Smooth muscle cell (in vitro differentiated cells): ENCODE results near the gene MAP3K4. TPM values are rescaled to one million over a fixed set of nuclear protein-coding genes. Genes with fewer than 3 reads are reported as not detected.
A peak's percentile ranks its signal among the peaks of the same experiment; 100 is the strongest.
"Not testable (repeated sequence)": the region's sequence is repeated elsewhere in the genome, so short reads cannot be mapped to it uniquely, and the experiment has no call there.

Experiments used
- DNase-seq: peaks from one replicate; lab custom pipeline; 2025; ENCODE audit not compliant: unreplicated experiment; lab: John Stamatoyannopoulos, UW
- H2AFZ ChIP-seq: fragments of 200-600 bp; sonication (generic); 2 replicates; pipeline ENCODE4 v1.6.0; 2016; ENCODE audit warnings: antibody characterized with exemption, low read depth, mild to moderate bottlenecking
- H3F3A ChIP-seq: fragments of 200-600 bp; sonication (generic); 2 replicates; pipeline ENCODE4 v1.6.0; 2017; ENCODE audit warnings: antibody characterized with exemption, low read depth
- H3K27ac ChIP-seq: fragments of 200-600 bp; sonication (generic); 2 replicates; pipeline ENCODE4 v1.5.1; 2016; ENCODE audit warnings: low read depth, mild to moderate bottlenecking
- H3K27me3 ChIP-seq: fragments of 200-600 bp; sonication (generic); 2 replicates; pipeline ENCODE4 v1.6.1; 2016; ENCODE audit warnings: low read depth, mild to moderate bottlenecking
- H3K36me3 ChIP-seq: fragments of 200-600 bp; sonication (generic); 2 replicates; pipeline ENCODE4 v1.5.1; 2016; ENCODE audit warnings: low read depth
- H3K4me1 ChIP-seq: fragments of 200-600 bp; sonication (generic); 2 replicates; pipeline ENCODE4 v1.5.1; 2016; ENCODE audit warnings: low read depth
- H3K4me2 ChIP-seq: fragments of 200-600 bp; sonication (generic); 2 replicates; pipeline ENCODE4 v1.6.0; 2016; ENCODE audit warnings: mild to moderate bottlenecking
- H3K4me3 ChIP-seq: fragments of 200-600 bp; sonication (generic); 2 replicates; pipeline ENCODE4 v1.5.1; 2016; ENCODE audit warnings: mild to moderate bottlenecking
- H3K79me2 ChIP-seq: fragments of 200-600 bp; sonication (generic); 2 replicates; pipeline ENCODE4 v1.6.0; 2016; ENCODE audit warnings: low read depth, mild to moderate bottlenecking
- H3K9ac ChIP-seq: fragments of 200-600 bp; sonication (generic); 2 replicates; pipeline ENCODE4 v1.6.0; 2016; ENCODE audit warnings: low read depth
- H3K9me3 ChIP-seq: fragments of 200-600 bp; sonication (generic); replicated peaks from 2 replicates; pipeline ENCODE4 v1.5.1; 2016; ENCODE audit warnings: low read depth
- H4K20me1 ChIP-seq: fragments of 200-600 bp; sonication (generic); 2 replicates; pipeline ENCODE4 v1.6.0; 2016; ENCODE audit warnings: low read depth
- WGBS: methylation state at CpG from one replicate; pipeline ENCODE4 v1.1.7; 2016; ENCODE audit warnings: low lambda C conversion rate; 5-methylcytosine and 5-hydroxymethylcytosine counted together
- polyA plus RNA-seq: library from polyadenylated mRNA; unstranded; fragments of >200 nt; fragmentation: Nextera tagmentation; extraction: Ambion mirVana; gene quantifications from 2 replicates; pipeline ENCODE4 v1.2.1, GENCODE V29; 2016
- total RNA-seq: library from RNA; depleted of rRNA; stranded (reverse); fragments of >200 nt; gene quantifications from 2 replicates; pipeline ENCODE4 v1.2.3, GENCODE V29; 2014
- TF ChIP-seq, protein P1 (sequence below): fragments of 200-600 bp; sonication (generic); IDR thresholded peaks from 2 replicates; pipeline ENCODE4 v1.5.1; 2017; ENCODE audit warnings: borderline replicate concordance, mild to moderate bottlenecking, antibody characterized with exemption; ENCODE audit not compliant: insufficient read depth, poor library complexity, severe bottlenecking

Gene MAP3K4
- total and polyA plus RNA-seq, 2 experiments from 2014 or later = 14.3 to 29.5 TPM

- peak overlapping the region; percentile 95 for H3K27ac ChIP-seq
- peak overlapping the region; percentile 65 for H3K4me2 ChIP-seq
- H3K36me3 ChIP-seq = no peaks in the 10 kb centered on the region
- H4K20me1 ChIP-seq = no peaks in the 10 kb centered on the region
- H3K4me3 ChIP-seq = no peak overlapping the region
- DNase-seq = no peak
- H3K9me3 ChIP-seq = no peaks in the 10 kb centered on the region
- no peaks in the 10 kb centered on the region for H3K79me2 ChIP-seq
- WGBS = 31% methylated on average over 1 of the region's 1 CpG
- H3K9ac ChIP-seq = no peak overlapping the region
- H3K4me1 ChIP-seq = peaks cover 11% of the 10 kb centered on the region
- H2AFZ ChIP-seq = no peak overlapping the region
- peaks cover 15% of the 10 kb centered on the region for H3F3A ChIP-seq
- TF ChIP-seq, protein P1, sequence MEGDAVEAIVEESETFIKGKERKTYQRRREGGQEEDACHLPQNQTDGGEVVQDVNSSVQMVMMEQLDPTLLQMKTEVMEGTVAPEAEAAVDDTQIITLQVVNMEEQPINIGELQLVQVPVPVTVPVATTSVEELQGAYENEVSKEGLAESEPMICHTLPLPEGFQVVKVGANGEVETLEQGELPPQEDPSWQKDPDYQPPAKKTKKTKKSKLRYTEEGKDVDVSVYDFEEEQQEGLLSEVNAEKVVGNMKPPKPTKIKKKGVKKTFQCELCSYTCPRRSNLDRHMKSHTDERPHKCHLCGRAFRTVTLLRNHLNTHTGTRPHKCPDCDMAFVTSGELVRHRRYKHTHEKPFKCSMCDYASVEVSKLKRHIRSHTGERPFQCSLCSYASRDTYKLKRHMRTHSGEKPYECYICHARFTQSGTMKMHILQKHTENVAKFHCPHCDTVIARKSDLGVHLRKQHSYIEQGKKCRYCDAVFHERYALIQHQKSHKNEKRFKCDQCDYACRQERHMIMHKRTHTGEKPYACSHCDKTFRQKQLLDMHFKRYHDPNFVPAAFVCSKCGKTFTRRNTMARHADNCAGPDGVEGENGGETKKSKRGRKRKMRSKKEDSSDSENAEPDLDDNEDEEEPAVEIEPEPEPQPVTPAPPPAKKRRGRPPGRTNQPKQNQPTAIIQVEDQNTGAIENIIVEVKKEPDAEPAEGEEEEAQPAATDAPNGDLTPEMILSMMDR = no peak
- H3K27me3 ChIP-seq = no peaks in the 10 kb centered on the region
Observed at GRCh38 chr6:160975162-160975561, 16.4 kb upstream of the MAP3K4 start.

GRCh38 chr6:160975961-160976360 lies 15.6 kb upstream of the MAP3K4 start:
- not testable (repeated sequence) for H2AFZ ChIP-seq, H3K27ac ChIP-seq, H3K4me2 ChIP-seq, H3K27me3 ChIP-seq, H3K9me3 ChIP-seq, H3K9ac ChIP-seq, DNase-seq, H3K36me3 ChIP-seq, H3K4me3 ChIP-seq, H4K20me1 ChIP-seq, H3K79me2 ChIP-seq
- H3F3A ChIP-seq = peaks cover 15% of the 10 kb centered on the region
- 87% methylated on average over 4 of the region's 4 CpGs for WGBS
- H3K4me1 ChIP-seq = peaks cover 11% of the 10 kb centered on the region

GRCh38 chr6:160978141-160978901 lies 13.2 kb upstream of the MAP3K4 start:
- Histone ChIP-seq H3K27me3 (no peaks in the 10 kb centered on the region), H3K9ac (peak overlapping the region; percentile 73), H4K20me1 (no peaks in the 10 kb centered on the region), H3K4me3 (no peak overlapping the region), H3K36me3 (no peaks in the 10 kb centered on the region), H3K27ac (peak overlapping the region; percentile 92), H3K9me3 (no peaks in the 10 kb centered on the region), H3F3A (peaks cover 8% of the 10 kb centered on the region), H3K4me1 (peaks cover 6% of the 10 kb centered on the region), H3K79me2 (no peaks in the 10 kb centered on the region), H3K4me2 (peak overlapping the region; percentile 72), H2AFZ (no peak overlapping the region)
- no peak for DNase-seq
- WGBS = 66% methylated on average over 4 of the region's 4 CpGs
- TF ChIP-seq, protein P1 = no peak

- Histone ChIP-seq H3K79me2 (no peaks in the 10 kb centered on the region), H3K4me1 (no peaks in the 10 kb centered on the region), H4K20me1 (no peaks in the 10 kb centered on the region), H2AFZ (no peak overlapping the region), H3F3A (peaks cover 8% of the 10 kb centered on the region), H3K9me3 (no peaks in the 10 kb centered on the region), H3K27me3 (no peaks in the 10 kb centered on the region), H3K27ac (peak overlapping the region; percentile 92), H3K9ac (peak overlapping the region; percentile 73), H3K36me3 (no peaks in the 10 kb centered on the region), H3K4me3 (no peak overlapping the region), H3K4me2 (peak overlapping the region; percentile 72)
- WGBS = 22% methylated on average over 8 of the region's 8 CpGs
- TF ChIP-seq, protein P1 = peak; percentile 17
- no peak for DNase-seq
Observed at GRCh38 chr6:160979061-160979708, 12.4 kb upstream of the MAP3K4 start.

DNA sequence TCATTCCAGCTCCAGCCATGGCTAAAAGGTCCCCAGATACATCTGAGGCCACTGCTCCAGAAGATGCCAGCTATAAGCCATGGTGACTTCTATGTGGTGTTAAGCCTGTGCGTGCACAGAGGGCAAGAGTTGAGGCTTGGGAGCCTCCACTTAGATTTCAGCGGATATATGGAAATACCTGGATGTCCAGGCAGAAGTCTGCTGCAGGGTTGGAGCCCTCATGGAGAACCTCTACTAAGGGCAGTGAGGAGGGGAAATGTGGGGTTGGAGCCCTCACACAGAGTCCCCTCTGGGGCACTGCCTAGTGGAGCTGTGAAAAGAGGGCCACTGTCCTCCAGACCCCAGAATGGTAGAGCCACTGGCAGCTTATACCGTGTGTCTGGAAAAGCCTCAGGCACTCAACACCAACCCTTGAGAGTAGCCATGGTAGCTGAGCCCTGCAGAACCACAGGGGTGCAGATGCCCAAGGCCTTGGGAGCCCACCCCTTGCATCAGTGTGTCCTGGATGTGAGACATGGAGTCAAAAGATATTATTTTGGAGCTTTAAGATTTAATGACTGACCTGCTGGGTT lies 8.1 kb upstream of the MAP3K4 start:
- H3K9me3 ChIP-seq, H3F3A ChIP-seq, H3K27ac ChIP-seq, H4K20me1 ChIP-seq, H3K4me1 ChIP-seq, H3K4me3 ChIP-seq, H3K36me3 ChIP-seq, H3K79me2 ChIP-seq, H3K9ac ChIP-seq, H2AFZ ChIP-seq, H3K4me2 ChIP-seq, H3K27me3 ChIP-seq, DNase-seq: not testable (repeated sequence)
- WGBS = 86% methylated on average over 3 of the region's 3 CpGs
